GM20431 (cell line): ENCODE measurements around the gene LPAR3.

ENCODE experiments used
- in situ Hi-C: fragments of 300-500 bp; cut with MseI, MboI; formaldehyde crosslinking; loops from one replicate; pipeline ENCODE4 v1.15.0; 2020; ENCODE audit warnings: low sequenced_read_pairs; ENCODE audit not compliant: unreplicated experiment

LPAR3 gene

DNA sequence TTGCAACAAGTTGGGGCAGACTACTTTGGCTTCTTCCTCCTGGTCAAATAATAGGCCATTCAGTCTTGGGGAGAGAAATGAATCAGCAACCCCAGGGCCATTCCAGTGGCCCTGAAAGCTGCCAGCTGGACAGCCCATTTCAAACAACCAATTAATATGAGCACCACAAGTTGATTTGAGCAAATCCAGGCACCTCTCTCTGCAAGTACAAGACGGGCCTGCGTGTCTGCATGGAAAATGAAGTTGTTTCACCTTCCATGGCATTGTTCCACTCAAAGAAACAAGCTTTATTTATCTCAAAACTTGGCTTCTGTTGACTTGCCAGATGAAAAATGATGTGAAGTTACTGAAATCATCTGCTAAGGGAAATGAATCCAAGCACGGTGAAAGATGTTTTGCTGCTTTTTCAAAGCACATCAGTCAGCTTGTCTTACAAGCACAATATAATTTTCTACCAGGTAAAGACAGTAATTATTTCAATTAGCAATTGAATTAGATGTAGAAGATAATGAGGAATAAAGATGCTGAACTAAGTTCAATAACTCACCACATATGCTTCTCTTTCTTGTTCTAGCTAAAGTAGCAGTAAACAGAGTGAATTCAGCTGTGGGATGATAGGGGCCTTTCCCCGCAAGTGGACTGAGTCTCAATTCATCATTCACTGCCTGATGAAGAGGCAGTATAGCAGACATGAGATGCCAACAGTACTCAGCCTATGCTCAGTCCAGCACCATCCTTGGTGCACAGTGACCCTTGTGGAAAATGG, 107.6 kb downstream of the LPAR3 start:
- in situ Hi-C loops: no loop called here

DNA sequence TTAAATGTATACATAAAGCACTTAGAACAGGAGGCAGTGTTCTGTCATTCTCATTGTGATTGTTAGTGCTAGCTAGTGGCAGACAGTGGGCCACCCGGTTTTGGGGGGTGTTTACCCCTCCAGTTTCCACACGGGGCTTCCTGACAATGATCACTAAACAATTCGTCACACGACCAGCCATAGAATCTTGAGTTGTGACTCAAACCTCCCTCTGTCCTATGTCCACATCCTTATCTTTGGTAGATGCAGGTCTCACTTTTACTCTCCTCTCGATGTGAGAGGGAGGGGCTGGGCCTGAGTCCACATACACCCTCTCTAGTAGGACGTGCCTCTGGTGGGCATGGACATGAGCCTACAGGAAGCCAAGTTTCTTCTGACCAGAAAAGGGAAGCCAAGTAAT, 110.1 kb downstream of the LPAR3 start:
- in situ Hi-C loops: no loop called here

GRCh38 chr1:84781946-84782771, 110.8 kb downstream of the LPAR3 start:
- in situ Hi-C loops: no loop called here

GRCh38 chr1:84780000-84780716, 112.8 kb downstream of the LPAR3 start:
- in situ Hi-C loops: no loop called here

DNA sequence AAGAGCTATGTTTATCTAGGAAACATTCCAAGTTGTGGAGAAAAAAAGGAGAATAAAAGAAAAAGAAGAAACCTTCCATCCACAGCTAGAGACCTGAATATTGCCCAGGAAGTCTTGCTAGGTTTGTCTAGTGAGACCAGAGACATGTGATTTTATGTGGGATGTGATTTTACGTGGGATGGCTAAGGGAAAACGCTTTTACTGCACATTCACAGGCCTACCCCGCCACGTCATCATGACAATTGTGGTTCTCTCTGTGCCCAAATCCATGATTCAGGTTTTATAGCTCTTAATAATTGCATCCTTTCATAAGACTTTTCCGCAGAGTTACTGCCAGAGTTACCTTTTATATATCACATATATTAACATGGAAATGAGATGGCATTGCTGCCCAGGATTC, 116.4 kb downstream of the LPAR3 start:
- in situ Hi-C loops: no loop called here

DNA sequence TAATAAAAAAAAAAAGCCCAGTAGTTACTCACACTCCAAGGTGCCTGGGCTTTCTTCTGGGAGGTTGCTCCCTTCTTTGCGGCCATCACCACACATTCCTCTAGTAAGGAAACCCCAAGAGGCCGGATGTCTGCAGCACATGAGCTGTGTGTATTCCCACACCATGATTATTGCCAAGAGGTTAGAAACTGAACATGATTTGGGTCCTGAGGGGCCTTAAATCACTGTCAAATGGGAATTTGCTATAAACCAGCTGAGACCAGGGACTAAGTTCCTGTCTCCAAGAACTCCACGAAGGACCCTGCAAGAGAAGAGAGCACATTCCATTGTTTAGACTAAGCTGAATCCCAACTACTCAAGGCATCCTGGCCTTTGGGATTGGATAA, 117.5 kb downstream of the LPAR3 start:
- in situ Hi-C loops: no loop called here

DNA sequence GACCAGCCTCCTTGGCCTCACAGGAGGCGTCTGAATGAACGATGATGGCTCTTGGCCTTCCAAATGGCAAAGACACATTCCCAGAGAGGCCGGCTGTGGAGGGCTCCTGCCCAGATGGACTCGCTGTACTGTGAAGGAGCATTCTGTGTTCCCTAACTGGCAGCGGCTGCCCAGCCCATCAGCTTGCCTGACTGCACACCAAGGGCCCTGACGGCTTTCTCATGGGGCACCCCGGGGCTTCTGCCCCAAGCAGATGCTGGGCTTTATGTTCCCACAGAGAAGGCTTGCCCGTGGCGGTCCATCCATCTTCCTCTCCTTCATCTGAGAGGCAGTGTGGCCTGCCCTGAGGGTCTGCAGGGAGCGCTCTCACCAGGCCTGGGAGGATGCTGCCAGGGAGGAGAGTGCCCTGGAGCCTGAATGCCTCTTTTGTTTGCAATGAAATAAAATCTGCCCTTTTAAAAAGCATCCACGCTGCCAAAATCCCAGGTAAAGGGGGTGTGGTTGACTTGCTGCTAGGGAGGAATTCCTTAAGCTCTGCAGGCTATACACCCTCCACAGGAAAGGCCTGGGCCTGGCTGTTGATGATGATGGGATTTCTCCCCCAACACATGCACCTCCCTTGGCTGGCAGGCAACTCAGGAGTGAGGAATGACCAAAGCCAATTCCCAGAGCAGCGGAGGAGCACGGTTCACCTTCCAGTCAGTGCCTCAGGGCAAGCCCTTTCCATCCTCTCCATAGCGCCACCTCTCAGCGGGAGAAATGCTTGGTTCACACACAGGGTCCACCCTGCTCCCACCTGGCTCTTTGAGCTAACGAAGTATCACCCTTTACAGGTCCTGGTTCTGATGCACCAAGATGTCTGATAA, 118.1 kb downstream of the LPAR3 start:
- in situ Hi-C loops: loop anchor here (25.0 kb wide), 3 partner anchors 338 to 863 kb away; partner anchors contain the start of gene PRKACB

GRCh38 chr1:84773933-84774497, 119.0 kb downstream of the LPAR3 start:
- in situ Hi-C loops: loop anchor here (25.0 kb wide), 3 partner anchors 337 to 862 kb away; partner anchors contain the start of gene PRKACB

GRCh38 chr1:84773195-84773594, 119.8 kb downstream of the LPAR3 start:
- in situ Hi-C loops: loop anchor here (25.0 kb wide), 3 partner anchors 336 to 861 kb away; partner anchors contain the start of gene PRKACB

- in situ Hi-C loops: loop anchor here (25.0 kb wide), 3 partner anchors 335 to 860 kb away; partner anchors contain the start of gene PRKACB
Observed at GRCh38 chr1:84772428-84772943, 120.5 kb downstream of the LPAR3 start.

- in situ Hi-C loops: loop anchor here (25.0 kb wide), 3 partner anchors 335 to 860 kb away; partner anchors contain the start of gene PRKACB
Observed at GRCh38 chr1:84771895-84772294, 121.1 kb downstream of the LPAR3 start.

DNA sequence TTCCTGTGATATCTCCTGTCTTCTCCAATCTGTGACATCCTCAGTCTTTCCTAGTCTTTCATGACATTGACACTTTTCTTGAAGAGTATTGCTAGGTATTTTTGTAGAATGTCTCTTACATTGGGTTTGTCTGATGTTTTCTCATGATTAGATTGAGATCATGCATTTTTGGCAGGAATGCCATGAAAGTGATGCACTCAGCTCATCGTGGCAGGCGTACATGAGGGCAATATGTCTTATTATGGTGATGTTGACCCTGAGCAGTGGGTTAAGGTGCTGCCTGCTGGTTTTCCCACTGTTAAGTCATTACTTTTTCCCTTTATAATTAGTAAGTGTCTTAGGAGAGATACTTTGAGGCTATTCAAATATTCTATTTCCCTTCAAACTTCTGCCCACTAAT, 122.5 kb downstream of the LPAR3 start:
- in situ Hi-C loops: loop anchor here (25.0 kb wide), 3 partner anchors 333 to 858 kb away; partner anchors contain the start of gene PRKACB

- in situ Hi-C loops: loop anchor here (25.0 kb wide), 3 partner anchors 332 to 857 kb away; partner anchors contain the start of gene PRKACB
Observed at GRCh38 chr1:84769636-84770035, 123.4 kb downstream of the LPAR3 start.

GRCh38 chr1:84768634-84769033, 124.4 kb downstream of the LPAR3 start:
- in situ Hi-C loops: loop anchor here (25.0 kb wide), 3 partner anchors 331 to 856 kb away; partner anchors contain the start of gene PRKACB

GRCh38 chr1:84763912-84764680, 128.9 kb downstream of the LPAR3 start:
- in situ Hi-C loops: loop anchor here (25.0 kb wide), 3 partner anchors 327 to 852 kb away; partner anchors contain the start of gene PRKACB

GRCh38 chr1:84762664-84763063, 130.3 kb downstream of the LPAR3 start:
- in situ Hi-C loops: loop anchor here (25.0 kb wide), 3 partner anchors 325 to 850 kb away; partner anchors contain the start of gene PRKACB
